ENCODE measurements around the gene DALRD3. TPM values are rescaled to one million over a fixed set of nuclear protein-coding genes. Genes with fewer than 3 reads are reported as not detected.
"Not testable (repeated sequence)": the region's sequence is repeated elsewhere in the genome, so short reads cannot be mapped to it uniquely, and the experiment has no call there.

Gene DALRD3
- polyA plus RNA-seq, 4 donors: 43.4 to 73.0 (median 69.1) TPM

DNA sequence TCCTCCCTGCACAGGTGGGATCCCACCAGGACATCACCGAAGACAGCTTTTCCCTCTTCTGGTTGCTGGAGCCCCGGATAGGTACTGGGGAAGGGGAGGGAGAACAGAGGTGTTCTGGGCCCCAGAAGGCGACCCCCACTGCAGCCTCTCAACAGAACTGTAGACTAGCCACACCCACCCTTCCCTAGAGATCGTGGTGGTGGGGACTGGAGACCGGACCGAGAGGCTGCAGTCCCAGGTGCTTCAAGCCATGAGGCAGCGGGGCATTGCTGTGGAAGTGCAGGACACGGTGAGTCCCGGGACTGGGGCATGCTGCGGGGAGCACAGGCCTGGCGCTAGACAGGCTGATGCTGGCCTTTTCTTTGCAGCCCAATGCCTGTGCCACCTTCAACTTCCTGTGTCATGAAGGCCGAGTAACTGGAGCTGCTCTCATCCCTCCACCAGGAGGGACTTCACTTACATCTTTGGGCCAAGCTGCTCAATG is 4.3 kb upstream of the DALRD3 start:
- DNase-seq (ENCODE audit: low read depth in 4 of 4, low spot score in 3 of 4): no peak

DNA sequence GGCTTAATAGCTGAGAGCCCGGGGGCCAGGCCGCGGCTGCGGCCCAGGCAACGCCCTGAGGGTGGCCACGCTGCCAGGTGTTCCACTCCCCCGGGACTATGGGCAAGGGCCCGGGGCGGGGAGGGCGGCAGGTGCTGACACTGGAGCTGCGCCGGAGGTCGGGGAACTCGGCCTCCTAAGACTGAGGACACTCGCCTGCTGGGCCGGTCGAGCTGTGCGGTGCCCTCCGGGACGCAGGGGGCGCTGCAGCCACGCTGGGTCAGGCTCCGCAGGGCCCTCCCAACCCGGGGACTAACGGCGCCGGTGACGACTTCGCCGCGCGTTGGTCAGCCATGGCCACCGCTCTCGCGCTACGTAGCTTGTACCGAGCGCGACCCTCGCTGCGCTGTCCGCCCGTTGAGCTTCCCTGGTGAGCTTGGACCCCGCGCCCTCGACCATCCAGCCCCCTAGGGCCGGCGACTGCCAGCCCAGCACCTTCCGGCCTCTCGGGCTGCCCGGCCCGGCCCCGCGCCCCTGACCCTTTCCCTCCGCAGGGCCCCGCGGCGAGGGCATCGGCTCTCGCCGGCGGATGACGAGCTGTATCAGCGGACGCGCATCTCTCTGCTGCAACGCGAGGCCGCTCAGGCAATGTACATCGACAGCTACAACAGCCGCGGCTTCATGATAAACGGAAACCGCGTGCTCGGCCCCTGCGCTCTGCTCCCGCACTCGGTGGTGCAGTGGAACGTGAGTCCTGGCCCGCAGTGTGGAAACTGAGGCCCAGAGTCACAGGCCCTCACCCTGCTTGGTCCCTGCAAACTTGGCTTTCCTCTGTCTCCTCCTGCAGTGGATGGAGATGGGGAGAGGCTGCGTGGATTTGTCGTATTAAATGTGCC is 3.7 kb upstream of the DALRD3 start, which contains the start of gene NDUFAF3:
TSS of gene NDUFAF3 (plus strand) at position 309 of the 875 bp plus-strand sequence. CDS start at position 333, 24 bp downstream.
- peak; percentile 76 to 85 (median 82) for DNase-seq (ENCODE audit: low read depth in 4 of 4, low spot score in 3 of 4)

DNA sequence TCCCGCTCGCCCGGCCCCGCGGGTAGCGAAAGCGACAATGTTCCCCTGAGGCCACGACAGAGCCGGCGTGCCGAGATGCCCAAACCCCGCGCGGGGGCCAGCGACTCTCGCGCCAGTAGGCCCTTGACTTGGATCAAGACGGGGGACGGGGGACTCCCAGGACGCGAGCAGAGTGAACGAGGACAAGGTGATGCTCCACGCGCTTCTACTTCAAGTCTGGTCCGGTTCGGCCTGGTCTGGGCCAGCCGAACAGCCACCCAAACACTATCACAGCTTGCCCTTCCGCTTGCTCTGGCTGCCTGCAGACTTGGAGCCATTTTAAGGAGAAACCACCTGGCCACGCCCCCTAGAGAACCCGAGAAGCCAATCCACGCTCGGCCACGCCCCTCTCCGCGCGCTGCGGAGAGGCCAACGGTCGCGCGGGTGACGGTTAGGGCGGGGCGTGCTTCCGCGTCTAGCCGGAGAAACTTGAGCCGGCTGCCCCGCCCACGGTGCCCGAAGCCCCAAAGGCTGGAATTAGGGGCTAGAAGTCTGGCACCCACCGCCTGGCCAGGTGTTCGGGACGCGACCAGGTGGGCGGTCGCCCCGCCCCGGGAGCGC is 2.9 kb upstream of the DALRD3 start:
- peak; percentile 93 to 97 (median 96) for DNase-seq (ENCODE audit: low read depth in 4 of 4, low spot score in 3 of 4)

DNA sequence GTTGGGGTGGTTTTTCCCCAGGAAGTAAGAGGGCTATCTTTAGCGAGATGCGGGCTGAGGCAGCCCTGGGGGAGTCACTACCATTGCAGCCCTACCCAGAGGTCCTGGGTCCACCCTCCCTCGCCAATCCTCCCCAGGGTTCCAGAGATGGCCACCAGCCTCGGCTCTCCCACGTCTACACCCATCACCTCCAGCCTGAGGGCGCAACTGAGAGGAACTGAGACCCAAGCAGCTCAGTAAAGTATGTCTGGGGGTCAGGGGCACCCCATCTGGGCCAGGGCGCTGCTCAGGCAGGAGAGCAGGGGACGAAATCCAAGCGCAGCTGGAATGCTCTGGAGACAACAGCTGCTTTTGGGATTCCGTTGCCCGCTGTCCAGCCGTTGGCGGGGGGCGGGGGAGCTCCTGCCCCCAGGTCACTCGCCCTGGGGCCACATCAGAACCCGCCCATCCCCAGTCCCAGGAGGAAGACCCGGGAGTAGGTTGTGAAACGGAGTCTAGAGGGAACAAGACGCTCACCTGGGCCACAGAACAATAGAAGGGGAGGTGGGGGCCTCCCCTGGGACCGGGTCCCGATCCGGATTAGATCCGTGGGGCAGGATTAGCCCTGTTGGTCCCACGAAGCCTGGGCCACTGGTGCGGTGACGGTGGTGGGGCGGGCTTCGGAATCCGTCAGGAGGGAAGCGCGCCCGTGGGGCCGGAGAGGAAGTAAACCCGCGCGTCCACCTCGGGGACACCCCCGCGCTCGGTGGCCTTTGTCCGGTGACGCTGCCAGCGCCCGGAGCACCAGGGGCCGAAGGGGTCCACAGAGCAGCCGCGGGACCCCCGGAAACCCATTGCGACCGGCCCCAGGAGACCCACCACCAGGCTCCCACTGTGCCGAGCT is 2.2 kb upstream of the DALRD3 start:
- no peak for DNase-seq (ENCODE audit: low read depth in 4 of 4, low spot score in 3 of 4)

DNA sequence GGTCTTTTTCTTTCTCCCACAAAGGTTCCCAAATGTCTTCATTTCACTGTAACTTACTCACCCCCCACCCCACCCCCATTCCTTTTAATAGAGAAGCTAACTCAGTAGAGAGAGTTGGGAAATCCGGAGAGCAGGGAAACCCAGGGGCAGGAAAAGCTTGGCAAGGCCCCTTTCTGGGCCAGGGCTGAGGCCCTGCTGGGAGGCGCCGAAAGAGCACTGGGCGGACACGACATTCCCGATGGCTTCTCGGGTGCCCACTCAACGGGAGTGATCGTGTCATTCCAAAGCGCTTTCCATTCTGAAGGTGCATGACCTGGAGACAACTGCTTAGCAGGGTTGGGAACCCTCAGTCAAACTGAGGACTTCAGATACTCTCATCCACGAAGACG is 1.6 kb upstream of the DALRD3 start:
- no peak for DNase-seq (ENCODE audit: low read depth in 4 of 4, low spot score in 3 of 4)

DNA sequence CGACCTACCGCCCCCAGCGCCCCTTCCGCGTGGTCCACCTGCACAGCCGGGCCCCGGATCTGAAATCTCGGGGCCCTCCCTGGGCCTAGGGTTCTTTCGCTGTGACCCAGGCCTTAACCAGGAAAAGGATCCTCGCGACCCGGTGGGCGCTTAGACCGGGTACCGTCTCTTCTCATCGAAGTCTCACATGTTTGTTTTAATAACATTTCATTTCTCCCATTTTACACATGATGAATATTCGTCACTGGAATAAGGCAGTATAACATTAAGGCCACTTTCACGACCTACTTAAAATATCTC is 277 bp upstream of the DALRD3 start:
- DNase-seq (ENCODE audit: low read depth in 4 of 4, low spot score in 3 of 4): no peak

DNA sequence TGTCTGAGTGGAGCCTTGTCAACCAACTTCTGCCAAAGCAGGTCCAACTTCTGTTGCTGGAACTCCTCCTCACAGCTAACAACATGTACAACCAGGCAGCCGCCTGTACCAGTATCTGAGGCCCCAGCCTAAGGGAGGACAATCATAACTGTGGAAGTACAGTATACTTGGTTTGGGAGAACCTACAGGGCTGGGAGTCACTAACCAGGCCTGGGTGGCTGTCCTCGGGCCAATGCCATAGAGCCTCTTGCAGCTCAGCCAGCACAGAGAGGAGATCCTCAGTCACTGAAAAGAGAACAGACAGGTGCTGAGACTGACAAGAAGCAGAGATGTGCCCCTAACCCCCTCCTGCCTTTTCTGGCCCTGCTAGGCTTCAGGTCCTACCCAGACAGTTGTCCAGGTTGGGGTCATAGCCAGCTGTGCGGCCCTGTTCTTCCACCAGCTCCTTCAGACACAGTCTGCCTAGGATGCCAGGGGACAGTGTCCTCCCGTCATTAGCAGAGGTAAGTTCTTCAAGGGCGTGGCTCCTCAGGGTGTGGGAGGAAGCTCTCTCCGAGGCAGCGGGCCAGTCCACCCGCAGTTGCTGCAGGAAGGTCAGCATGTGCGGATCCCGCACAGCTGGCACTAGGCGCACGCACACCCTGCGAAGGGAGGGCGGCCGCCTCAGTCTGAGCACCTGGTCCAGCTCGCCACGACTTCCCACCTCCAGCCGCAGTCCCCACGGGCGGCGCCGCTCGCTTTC is 980 bp downstream of the DALRD3 start:
- no peak for DNase-seq (ENCODE audit: low read depth in 4 of 4, low spot score in 3 of 4)

DNA sequence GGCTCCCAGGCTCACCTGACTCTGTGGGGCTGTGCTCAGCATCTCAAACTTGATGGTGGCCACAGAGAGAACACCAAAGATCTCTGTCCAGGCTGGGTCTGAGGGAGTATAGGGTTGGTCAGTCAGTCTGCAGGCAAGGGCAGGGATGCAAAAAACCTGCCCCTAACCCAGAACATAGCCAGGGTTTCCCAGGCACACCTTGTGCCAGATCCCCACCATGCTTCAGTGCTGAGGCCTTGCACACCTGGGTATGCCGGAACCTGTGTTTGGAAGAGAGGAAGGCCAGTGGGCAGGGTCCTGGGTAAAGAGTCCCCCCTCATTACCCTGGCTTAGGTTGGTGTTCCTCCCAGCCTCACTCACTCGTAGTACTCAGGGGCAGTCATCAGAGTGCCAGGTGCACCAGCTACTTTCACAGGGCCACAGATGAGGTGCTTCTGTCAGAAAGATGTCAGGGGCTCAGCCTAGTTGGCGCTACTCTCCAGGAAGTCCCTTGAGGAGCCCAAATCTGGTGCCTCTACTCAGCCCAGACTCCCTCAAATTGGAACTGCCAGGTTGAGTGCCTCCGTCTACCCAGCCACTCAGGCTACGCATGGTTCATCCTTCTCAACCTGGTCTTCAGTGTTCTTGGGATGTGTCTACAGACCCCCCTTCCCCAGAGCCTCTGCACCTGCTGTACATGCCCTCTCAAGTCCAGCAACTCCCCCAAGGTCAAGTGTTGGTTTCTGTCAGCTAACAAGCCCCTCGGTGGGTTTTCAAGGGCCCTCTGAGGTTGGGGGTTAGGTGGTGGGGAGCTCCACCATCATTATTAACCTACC is 1.8 kb downstream of the DALRD3 start:
- DNase-seq (ENCODE audit: low read depth in 4 of 4, low spot score in 3 of 4): no peak

DNA sequence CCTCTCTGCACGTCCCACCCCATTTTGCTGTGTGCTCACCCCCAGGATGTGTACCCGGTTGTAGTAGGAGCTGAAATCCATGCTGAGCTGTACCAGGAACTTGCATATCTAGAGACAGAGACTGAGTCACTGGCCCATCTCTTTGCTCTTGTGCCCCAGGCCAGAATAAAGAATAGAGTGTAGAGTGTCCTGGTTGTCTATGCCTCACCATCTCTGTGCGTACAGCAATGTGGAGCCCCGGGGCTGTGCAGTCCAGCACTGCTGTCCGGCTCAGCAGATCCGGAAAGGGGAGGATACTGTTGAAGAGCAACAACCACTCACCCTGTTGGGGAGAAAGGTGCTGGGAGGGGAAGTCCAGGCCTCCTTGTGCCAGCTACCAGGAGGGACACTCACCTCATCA is 2.6 kb downstream of the DALRD3 start:
- no peak for DNase-seq (ENCODE audit: low read depth in 4 of 4, low spot score in 3 of 4)

DNA sequence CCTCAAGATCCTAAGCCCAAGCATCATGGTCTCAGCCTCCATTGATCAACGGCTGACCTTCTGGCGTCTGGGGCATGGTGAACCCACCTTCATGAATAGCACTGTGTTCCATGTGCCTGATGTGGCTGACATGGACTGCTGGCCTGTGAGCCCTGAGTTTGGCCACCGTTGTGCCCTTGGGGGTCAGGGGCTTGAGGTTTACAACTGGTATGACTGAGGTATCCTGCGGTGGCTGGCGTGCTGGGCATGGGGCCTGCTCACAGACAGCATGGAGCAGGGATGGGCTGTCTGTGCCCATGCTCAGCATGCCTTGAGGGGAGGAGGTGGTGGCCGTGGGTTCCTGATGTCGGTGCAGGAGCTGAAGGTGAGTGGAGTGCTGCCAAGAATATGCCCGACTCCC is 3.3 kb downstream of the DALRD3 start:
- DNase-seq (ENCODE audit: low read depth in 4 of 4, low spot score in 3 of 4): no peak

DNA sequence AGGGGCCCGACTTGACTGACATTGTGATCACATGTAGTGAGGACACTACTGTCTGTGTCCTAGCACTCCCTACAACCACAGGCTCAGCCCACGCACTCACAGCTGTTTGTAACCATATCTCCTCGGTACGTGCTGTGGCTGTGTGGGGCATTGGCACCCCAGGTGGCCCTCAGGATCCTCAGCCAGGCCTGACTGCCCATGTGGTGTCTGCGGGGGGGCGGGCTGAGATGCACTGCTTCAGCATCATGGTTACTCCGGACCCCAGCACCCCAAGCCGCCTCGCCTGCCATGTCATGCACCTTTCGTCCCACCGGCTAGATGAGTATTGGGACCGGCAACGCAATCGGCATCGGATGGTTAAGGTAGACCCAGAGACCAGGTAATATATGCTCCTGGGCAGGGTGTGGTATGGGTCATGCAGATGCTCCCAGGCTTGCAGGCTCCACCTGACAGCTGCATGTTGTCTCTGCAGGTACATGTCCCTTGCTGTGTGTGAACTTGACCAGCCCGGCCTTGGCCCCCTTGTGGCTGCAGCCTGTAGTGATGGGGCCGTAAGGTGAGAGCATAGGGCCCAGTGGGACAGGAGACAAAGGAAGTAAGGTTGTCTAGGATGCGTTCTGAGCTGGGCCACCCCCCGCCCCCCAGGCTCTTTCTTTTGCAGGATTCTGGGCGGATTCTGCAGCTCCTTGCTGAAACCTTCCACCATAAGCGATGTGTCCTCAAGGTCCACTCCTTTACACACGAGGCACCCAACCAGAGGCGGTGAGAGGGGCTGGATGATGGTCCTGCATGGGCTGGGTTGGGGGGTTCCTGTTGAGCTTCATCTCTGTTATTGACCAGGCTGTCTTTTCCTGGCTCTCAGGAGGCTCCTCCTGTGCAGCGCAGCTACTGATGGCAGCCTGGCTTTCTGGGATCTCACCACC is 4.4 kb downstream of the DALRD3 start:
- DNase-seq (ENCODE audit: low read depth in 4 of 4, low spot score in 3 of 4): no peak

DNA sequence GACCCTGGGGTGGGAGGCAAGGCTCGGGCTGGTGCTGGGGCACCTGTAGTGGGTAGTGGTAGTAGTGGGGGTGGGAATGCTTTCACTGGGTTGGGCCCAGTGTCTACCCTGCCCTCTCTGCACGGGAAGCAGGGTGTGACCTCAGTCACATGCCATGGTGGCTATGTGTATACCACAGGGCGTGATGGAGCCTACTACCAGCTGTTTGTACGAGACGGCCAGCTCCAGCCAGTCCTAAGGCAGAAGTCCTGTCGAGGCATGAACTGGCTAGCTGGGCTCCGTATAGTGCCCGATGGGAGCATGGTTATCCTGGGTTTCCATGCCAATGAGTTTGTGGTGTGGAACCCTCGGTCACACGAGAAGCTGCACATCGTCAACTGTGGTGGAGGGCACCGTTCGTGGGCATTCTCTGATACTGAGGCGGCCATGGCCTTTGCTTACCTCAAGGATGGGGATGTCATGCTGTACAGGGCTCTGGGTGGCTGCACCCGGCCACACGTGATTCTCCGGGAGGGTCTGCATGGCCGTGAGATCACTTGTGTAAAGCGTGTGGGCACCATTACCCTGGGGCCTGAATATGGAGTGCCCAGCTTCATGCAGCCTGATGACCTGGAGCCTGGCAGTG is 5.2 kb downstream of the DALRD3 start:
- DNase-seq (ENCODE audit: low read depth in 4 of 4, low spot score in 3 of 4): no peak

DNA sequence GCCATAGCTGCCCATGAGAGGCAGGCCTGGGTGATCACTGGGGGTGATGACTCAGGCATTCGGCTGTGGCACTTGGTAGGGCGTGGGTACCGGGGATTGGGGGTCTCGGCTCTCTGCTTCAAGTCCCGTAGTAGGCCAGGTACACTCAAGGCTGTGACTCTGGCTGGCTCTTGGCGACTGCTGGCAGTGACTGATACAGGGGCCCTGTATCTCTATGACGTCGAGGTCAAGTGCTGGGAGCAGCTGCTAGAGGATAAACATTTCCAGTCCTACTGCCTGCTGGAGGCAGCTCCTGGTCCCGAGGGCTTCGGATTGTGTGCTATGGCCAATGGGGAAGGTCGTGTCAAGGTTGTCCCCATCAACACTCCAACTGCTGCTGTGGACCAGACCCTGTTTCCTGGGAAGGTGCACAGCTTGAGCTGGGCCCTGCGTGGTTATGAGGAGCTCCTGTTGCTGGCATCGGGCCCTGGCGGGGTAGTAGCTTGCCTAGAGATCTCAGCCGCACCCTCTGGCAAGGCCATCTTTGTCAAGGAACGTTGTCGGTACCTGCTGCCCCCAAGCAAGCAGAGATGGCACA is 5.9 kb downstream of the DALRD3 start:
- no peak for DNase-seq (ENCODE audit: low read depth in 4 of 4, low spot score in 3 of 4)

DNA sequence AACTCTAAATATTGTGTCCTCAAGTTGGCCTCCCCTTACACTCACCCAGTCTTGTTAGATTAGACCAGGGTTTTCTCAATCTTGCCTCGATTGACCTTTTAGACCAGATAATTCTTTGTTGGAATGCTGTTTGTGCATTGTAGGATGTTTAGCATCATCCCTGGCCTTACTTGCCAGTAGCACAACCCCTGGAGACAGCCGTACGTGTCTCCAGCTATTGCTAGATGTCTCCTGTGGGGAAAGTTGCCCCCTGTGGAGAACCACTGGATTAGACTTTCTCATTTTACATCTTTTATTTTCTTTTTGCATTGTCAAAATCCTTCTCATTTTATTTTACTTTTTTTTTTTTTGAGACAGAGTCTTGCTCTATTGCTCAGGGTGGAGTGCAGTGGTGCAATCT is 9.0 kb downstream of the DALRD3 start:
- no peak for DNase-seq (ENCODE audit: low read depth in 4 of 4, low spot score in 3 of 4)

DNA sequence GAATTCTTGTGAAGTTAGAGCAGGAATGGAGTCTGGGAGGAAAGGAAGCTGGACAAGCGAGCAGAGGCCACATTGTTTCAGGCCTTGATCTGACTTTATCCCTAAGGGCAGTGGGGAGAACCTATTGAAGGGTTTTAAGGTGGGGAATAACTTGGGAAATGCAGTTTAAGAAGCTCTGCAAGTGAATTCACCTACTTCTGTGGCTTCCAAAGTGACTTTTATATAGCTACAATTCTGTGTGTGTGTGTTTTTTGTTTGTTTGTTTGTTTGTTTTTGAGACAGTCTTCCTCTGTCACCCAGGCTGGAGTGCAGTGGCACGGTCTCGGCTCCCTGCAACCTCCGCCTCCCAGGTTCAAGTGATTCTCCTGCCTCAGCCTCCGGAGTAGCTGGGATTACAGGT is 9.8 kb downstream of the DALRD3 start:
- DNase-seq (ENCODE audit: low read depth in 4 of 4, low spot score in 3 of 4): not testable (repeated sequence)

DNA sequence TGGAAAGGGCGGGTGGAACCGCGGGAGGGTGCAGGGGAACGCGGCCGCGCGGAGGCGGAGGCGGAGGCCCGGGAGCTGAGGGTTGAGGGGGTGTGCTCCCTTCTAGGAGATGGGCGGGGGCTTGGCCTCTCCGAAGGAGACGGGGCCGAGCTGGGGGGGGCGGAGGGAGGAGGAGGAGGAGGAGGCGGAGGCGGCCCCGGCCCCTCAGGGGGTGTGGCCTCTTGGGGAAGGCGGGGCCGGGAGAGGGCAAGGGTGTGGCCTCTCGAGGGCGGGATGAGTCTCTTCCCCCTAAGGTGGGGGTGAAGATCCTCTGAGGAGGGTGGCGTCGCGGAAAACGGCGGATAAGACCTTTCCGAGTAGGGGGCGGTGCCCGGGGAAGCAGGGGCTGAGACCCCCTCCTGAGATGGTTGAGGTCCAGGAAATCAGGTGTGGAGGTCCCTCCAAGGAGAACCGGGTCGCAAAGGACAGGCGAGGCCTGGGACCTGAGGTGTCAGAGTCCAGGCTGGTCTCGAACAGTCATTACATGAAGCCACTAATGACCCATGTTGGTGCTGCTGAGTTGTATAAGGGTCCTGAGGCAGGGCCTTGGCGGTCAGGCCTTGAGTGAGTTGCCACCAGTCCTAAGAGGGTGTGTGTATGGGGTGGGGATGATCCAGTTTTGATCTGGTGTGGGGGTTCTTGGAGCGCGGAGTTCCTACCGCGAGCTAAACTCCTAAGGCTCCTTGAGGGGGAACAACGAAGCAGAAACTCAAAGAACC is 10.4 kb downstream of the DALRD3 start:
- DNase-seq (ENCODE audit: low read depth in 4 of 4, low spot score in 3 of 4): peak in 1 of 4 donors; percentile 63

All from left renal pelvis (tissue), 4 donors.